GM04504 (cell line): ENCODE data around the gene RPS6KA2.
A peak's percentile ranks its signal among the peaks of the same experiment; 100 is the strongest.

Experiments used
- DNase-seq: peaks from one replicate; pipeline ENCODE4 v3.0.0-alpha.2; 2012; ENCODE audit warnings: low read depth

The RPS6KA2 gene

GRCh38 chr6:166627033-166627874 is at the start of gene RPS6KA2:
RPS6KA2 (minus strand) TSS chr6:166627251; CDS start chr6:166627019, 232 bp downstream.
- DNase-seq, result peak; percentile 99

GRCh38 chr6:166676270-166676860 is 49.3 kb upstream of the RPS6KA2 start:
- no peak for DNase-seq

- no peak for DNase-seq
Measured at GRCh38 chr6:166675736-166676135, 48.7 kb upstream of the RPS6KA2 start.

GRCh38 chr6:166673309-166673708 is 46.3 kb upstream of the RPS6KA2 start:
- no peak for DNase-seq

DNA sequence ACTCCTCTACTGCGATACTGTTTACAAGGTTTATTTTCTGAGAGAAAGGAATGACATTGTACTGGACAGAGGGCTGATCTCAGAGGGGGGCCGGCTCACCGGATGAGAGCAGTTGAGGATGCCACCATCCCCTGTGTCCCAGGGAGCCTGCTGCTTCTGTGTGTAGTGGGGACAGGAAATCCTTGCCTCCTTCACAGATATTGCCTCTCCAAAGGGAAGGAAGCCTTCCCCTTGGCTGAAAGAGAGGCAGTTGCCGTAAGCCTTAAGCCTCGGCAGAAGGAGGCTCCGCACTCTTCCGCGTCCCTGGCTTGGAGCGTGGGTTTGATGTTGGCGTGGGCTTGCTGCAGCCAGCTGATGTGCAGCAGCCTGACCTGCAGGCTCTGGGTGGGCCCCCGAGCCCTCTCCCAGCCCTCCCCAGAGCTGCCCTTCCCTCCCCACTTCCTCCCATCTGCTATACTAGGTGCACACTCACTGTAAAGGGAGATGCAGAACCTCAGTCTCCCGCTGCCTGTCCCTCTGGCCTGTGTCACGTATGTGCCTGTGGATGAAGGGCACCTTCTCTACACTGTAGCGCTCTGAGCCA is 45.7 kb upstream of the RPS6KA2 start:
- no peak for DNase-seq

GRCh38 chr6:166672146-166672545 is 45.1 kb upstream of the RPS6KA2 start:
- DNase-seq, result no peak

DNA sequence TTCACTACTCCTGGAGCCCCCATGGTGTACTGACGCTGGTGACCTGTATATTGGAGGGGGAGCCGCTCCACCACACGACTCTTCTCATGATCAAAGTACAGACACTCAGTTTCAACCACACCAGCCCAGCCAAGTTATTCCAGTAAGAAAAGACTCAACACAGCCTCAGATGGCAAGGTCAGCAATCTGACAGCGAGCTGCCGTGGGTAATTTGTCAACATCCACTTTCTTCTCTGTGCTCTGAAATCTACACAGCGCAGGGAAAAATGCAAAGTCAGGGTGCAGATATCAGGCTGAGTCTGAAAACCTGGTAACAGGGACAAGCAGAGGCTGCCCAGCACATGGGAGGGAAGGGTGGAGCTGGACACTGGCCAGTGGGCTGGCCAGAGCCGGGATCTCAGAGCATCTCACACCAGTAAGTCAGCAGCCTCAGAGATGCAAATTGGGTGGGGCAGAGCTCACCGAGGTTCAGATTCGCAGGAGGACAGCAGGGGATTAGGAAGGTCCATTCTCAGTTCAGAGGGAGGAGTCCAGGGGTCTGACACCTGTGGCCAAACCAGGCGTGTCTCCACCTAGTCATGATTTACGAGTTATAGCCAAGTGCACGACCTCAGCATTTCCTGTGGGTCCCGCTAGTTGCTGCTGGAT is 44.5 kb upstream of the RPS6KA2 start:
- DNase-seq, result no peak

- no peak for DNase-seq
Measured at GRCh38 chr6:166670894-166671293, 43.8 kb upstream of the RPS6KA2 start.

- DNase-seq, result no peak
Measured at GRCh38 chr6:166670013-166670412, 43.0 kb upstream of the RPS6KA2 start.

GRCh38 chr6:166667796-166668610 is 41.0 kb upstream of the RPS6KA2 start:
- no peak for DNase-seq

DNA sequence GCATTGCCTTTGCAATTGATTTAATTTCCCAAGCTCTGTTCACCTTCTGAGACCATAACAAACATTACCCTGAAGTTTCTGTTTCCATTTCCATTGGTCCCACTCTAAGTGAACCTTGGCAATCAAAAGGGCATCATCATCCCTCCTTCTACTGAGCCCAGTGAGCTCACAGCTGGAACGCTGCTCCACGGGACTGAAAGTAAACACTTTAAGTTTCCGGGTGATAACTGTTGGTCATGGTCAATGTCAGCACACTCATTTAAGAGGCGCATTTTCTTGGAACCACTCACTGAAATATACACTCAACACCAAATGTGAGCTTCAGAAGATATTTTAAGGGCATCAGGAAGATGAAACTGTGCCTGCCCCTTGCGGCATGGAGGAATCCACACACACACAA is 37.1 kb upstream of the RPS6KA2 start:
- no peak for DNase-seq

DNA sequence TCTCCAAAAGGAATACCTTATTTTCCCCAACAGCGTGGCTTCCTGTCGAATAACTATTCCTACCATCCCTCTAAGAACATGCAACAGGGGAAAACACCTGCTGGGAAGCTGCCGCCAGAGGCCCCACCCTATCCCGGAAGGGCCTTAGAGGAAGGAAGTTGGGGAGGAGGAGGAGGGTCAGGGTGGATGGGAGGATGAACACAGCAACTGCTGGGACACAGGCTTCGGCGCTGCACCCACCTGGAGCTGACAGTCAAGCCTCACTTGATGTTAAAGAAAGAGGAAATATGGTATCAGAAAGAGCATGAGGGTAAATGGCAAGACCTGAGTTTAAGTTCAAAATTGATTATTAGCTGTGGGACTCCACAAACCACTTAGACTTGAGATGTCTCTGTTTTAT is 36.5 kb upstream of the RPS6KA2 start:
- DNase-seq, result no peak

GRCh38 chr6:166662690-166663089 is 35.6 kb upstream of the RPS6KA2 start:
- no peak for DNase-seq

DNA sequence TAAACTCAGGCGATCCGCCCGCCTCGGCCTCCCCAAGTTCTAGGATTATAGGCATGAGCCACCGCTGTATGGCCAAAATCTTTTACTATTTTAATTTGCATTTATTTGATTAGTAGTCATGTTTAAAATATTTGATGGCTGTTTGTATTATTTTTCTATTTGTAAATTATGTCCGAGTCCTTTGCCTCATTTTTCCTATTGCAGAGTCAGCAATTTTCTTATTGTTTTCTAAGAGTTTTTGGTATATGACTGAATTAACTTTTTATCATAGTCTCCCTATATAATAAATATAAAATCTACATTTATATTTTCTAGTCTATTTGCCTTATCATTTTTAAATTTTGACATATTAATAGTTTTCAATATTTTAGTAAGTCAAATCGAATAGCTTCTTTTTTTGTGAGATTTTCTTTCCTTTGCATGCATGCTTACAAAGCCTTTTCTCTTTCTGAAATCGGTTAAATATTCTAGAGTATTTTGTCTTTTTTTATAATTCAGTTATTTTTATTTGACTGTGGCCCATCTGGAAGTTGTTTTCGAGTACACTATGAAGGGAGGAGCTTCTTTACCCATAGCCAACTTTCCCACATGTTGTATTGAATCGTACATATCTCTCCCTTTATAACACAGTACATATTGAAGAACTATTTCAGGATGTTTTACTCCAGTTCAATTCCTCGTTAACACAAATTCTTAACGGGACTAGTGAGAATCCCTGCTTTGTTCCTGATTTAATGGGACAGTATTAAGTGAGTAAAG is 34.5 kb upstream of the RPS6KA2 start:
- DNase-seq, result no peak

- no peak for DNase-seq
Measured at GRCh38 chr6:166660157-166660688, 33.2 kb upstream of the RPS6KA2 start.

DNA sequence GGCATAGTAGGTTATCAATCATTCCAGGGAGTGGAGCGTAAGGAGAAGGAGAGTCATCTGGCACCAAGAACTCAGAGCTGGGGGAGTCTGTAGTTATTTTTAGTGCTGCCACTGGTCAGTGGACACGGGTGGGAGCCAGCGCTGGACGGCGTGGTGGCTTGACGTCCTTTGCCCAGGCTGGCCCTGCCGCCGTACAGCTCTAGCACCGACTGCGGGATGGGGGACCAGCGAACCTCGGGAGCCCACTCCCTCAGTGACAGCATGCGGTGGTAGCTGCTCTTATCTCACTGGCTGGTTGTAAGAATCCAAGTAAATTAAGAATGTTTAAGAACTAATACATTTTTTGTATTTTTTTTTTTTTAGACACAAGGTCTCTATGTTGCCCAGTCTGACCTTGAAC is 32.5 kb upstream of the RPS6KA2 start:
- no peak for DNase-seq

- no peak for DNase-seq
Measured at GRCh38 chr6:166658792-166659150, 31.7 kb upstream of the RPS6KA2 start.

GRCh38 chr6:166658115-166658791 is 31.2 kb upstream of the RPS6KA2 start:
- DNase-seq, result no peak

- DNase-seq, result no peak
Measured at GRCh38 chr6:166657531-166657930, 30.5 kb upstream of the RPS6KA2 start.
